ENCODE data around the gene GPR21.

Gene GPR21

DNA sequence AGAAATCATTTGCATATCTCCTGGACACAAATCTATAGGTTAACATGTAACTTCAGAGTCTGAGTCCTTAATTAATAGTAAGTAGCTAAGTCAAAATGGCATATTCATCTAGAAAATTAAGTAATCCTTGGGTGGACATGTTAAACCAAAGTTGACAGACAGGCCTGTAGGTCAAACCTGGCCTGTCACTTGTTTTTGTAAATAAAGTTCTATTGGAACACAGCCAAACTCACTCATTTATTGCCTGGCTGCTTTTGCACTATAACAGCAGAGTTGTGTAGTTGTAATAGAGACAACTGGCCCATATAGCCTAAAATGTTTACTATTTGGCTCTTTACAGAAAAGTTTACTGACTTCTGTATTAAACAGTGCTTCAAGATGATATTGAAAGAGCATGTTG, 24.6 kb upstream of the GPR21 start:
- DNase-seq (ENCODE audit: low read depth) = no peak
- no peak overlapping the region for H3K4me3 ChIP-seq (ENCODE audit: low read depth, low read length)
- in situ Hi-C loops (cut with HindIII; ENCODE audit: low sequenced_read_pairs) = no loop called here
- TF ChIP-seq, protein P1, sequence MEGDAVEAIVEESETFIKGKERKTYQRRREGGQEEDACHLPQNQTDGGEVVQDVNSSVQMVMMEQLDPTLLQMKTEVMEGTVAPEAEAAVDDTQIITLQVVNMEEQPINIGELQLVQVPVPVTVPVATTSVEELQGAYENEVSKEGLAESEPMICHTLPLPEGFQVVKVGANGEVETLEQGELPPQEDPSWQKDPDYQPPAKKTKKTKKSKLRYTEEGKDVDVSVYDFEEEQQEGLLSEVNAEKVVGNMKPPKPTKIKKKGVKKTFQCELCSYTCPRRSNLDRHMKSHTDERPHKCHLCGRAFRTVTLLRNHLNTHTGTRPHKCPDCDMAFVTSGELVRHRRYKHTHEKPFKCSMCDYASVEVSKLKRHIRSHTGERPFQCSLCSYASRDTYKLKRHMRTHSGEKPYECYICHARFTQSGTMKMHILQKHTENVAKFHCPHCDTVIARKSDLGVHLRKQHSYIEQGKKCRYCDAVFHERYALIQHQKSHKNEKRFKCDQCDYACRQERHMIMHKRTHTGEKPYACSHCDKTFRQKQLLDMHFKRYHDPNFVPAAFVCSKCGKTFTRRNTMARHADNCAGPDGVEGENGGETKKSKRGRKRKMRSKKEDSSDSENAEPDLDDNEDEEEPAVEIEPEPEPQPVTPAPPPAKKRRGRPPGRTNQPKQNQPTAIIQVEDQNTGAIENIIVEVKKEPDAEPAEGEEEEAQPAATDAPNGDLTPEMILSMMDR (IDR thresholded peaks at IDR 0.05; ENCODE audit: low read depth, low read length, missing control alignments) = no peak

DNA sequence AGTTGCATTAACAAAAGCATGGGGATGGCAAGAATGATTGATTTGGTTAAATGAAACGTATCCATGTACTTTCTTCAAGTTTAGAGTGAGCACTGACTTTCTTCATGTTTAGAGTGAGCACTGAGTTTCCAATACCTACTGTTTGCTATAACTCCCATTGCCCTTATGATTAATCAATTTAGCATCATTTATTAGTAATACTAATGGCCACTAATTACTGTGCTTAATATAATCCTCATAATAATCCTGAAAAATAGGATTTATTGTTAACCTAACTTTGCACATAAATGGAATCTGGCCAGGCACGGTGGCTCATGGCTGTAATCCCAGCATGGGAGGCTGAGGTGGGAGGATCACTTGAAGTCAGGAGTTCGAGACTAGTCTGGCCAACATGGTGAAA, 22.1 kb upstream of the GPR21 start:
- TF ChIP-seq, protein P1 (IDR thresholded peaks at IDR 0.05; ENCODE audit: low read depth, low read length, missing control alignments) = no peak
- in situ Hi-C loops (cut with HindIII; ENCODE audit: low sequenced_read_pairs) = no loop called here
- DNase-seq (ENCODE audit: low read depth) = no peak
- no peak overlapping the region for H3K4me3 ChIP-seq (ENCODE audit: low read depth, low read length)

DNA sequence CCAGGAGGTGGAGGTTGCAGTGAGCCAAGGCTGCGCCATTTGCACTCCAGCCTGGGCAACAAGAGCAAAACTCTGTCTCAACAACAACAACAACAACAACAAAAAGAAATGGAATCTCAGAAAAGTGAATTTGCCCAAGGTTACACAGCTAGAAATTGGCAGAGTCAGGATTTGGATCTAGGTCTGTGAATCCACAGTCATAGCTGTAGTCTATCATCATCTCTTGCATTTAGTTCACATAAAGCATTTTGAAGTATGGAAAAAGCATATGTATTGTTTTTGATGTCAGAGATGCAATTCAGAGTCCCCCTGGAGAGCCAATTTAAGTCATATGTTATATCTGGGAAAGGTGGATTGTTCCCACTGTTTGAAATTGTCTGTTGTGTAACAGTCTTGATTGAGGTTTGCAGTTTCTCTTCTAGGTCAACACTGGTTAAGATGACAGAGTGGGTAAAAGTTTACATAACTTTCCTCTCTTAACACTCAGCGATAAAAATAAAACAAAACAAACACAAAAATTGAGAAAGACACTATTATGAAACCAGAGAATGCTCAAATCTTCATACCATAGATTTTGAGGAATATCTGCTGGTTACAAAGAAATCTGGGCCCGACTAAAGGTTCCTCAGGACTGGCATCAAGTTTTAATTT, 21.5 kb upstream of the GPR21 start:
- in situ Hi-C loops (cut with HindIII; ENCODE audit: low sequenced_read_pairs) = no loop called here
- H3K4me3 ChIP-seq (ENCODE audit: low read depth, low read length) = no peak overlapping the region
- TF ChIP-seq, protein P1 (IDR thresholded peaks at IDR 0.05; ENCODE audit: low read depth, low read length, missing control alignments) = no peak
- DNase-seq (ENCODE audit: low read depth) = no peak

DNA sequence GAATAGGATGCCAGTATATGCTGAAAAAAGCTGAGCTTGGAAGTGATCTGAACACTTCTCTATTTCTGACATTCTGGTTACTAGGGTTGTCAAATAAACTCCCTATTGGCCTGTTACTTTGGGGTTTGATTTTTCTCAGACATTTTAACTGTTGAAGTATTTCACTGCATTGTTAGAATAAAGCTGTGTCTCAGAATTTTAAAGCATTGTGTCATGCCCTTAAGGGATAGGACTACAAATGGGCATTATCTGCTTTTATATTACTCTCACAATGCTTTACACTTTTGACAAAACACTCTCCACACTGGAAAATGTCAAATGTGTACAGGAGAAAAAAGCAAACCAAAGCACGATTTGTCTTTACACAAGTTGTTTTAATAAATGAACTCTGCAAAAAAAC, 16.8 kb upstream of the GPR21 start:
- no peak overlapping the region for H3K4me3 ChIP-seq (ENCODE audit: low read depth, low read length)
- TF ChIP-seq, protein P1 (IDR thresholded peaks at IDR 0.05; ENCODE audit: low read depth, low read length, missing control alignments) = no peak
- no peak for DNase-seq (ENCODE audit: low read depth)
- in situ Hi-C loops (cut with HindIII; ENCODE audit: low sequenced_read_pairs) = no loop called here

DNA sequence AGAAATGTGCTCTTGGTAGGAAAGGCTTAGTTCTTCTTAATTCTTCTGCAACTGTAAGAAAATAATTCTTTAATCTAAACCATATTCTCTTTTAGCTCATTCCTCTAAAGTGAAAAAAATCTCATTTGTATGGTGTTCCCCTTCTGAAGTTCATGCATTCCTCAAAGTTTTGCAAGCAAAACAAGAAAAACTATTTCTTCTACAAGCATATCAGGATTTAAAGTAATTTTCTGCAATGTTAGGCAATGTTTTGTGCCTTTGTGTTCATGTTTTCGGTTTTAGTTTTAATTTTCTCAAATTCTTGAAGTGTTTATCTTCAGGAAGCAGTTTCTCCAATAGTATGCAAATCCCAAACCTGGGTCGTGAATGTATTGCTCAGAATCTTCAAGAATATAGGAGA, 12.7 kb upstream of the GPR21 start:
- H3K4me3 ChIP-seq (ENCODE audit: low read depth, low read length) = no peak overlapping the region
- in situ Hi-C loops (cut with HindIII; ENCODE audit: low sequenced_read_pairs) = no loop called here

DNA sequence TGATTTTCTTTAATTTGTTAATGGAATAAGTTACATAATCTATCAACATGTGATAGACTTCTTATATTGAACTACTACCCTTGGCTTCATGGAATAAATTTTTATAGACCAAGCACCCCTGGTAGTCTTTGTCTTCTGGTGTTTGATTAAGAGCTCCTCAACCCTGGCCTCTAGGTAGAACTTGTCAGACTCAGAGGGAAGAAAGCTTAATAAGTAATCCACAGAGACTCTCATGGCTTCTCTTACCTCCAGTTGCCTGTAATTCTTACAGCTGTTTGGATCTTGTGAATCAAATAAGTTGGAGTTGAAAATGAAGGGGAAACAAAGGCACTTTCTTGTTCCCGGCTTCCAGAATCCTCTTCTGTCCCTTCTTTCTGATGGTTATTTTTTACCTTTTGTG, 7.0 kb upstream of the GPR21 start:
- TF ChIP-seq, protein P1 (IDR thresholded peaks at IDR 0.05; ENCODE audit: low read depth, low read length, missing control alignments) = no peak
- DNase-seq (ENCODE audit: low read depth) = no peak
- in situ Hi-C loops (cut with HindIII; ENCODE audit: low sequenced_read_pairs) = loop anchor here (5.0 kb wide), 2 partner anchors 36 to 44 kb away; no protein-coding TSS in a partner anchor
- no peak overlapping the region for H3K4me3 ChIP-seq (ENCODE audit: low read depth, low read length)

More for the DNA sequence above, 12.7 kb upstream of the GPR21 start:
- no peak for DNase-seq (ENCODE audit: low read depth)
- TF ChIP-seq, protein P1 (IDR thresholded peaks at IDR 0.05; ENCODE audit: low read depth, low read length, missing control alignments) = no peak

Data from astrocyte of the cerebellum (primary cell).